GM10248 (cell line): ENCODE data around the gene ONECUT3.
"Not testable (repeated sequence)": the region's sequence is repeated elsewhere in the genome, so short reads cannot be mapped to it uniquely, and the experiment has no call there.

Experiments used
- CTCF ChIA-PET: fragments of 300-600 bp; sonication (Branson Sonifier 250); formaldehyde crosslinking; extraction: SDS; loops from one replicate; lab custom pipeline; 2021; ENCODE audit warnings: antibody characterized with exemption; lab: Yijun Ruan, JAX
- POLR2A ChIA-PET: fragments of 350-650 bp; sonication (Branson Sonifier 250); formaldehyde crosslinking; extraction: SDS; loops from one replicate; lab custom pipeline; 2020; ENCODE audit warnings: antibody characterized with exemption; lab: Yijun Ruan, JAX
- DNase-seq: peaks from one replicate; pipeline ENCODE4 v3.0.0; 2012; ENCODE audit errors: extremely low spot score
- CTCF ChIP-seq: IDR thresholded peaks from 2 replicates; pipeline ENCODE4 v1.5.1; 2012; ENCODE audit warnings: mild to moderate bottlenecking, low read depth; ENCODE audit errors: extremely low read depth, missing control alignments, control extremely low read depth

Gene ONECUT3

GRCh38 chr19:1790054-1790792 lies 36.9 kb downstream of the ONECUT3 start:
- ChIA-PET POLR2A (no interaction called here), CTCF (interaction anchor here (0.7 to 1.6 kb wide), 4 partner anchors 36 to 244 kb away, joined by 3 to 6 read pairs (median 4); no protein-coding TSS in a partner anchor)
- no peak for TF ChIP-seq CTCF
- no peak for DNase-seq

DNA sequence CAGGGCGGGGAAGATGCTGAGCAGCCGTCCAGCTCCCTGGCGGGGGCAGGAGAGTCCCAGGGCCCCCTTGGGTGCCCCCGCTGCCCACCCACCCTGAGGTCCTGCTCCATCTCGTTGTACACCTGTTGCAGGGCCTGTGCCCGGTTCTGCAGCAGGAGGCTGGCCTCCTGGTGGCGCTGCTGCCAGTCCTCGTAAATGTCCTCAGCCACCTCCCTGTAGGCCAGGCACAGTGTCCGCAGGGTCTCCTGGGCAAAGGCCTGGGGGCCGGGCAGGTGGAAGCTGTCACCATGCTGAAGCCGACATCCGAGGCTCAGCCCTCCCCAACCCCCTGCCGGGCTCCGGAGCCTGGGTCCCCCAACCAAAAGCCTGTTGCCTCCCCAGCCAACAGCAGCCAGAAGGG lies 38.6 kb downstream of the ONECUT3 start:
- ChIA-PET POLR2A (interaction anchor here (0.7 kb wide), 1 partner anchor 46 kb away, joined by 4 read pairs; no protein-coding TSS in a partner anchor), CTCF (interaction anchor here (1.2 to 2.8 kb wide), 3 partner anchors 9 to 246 kb away, joined by 4 to 15 read pairs (median 6); no protein-coding TSS in a partner anchor)
- no peak for TF ChIP-seq CTCF
- DNase-seq: no peak

DNA sequence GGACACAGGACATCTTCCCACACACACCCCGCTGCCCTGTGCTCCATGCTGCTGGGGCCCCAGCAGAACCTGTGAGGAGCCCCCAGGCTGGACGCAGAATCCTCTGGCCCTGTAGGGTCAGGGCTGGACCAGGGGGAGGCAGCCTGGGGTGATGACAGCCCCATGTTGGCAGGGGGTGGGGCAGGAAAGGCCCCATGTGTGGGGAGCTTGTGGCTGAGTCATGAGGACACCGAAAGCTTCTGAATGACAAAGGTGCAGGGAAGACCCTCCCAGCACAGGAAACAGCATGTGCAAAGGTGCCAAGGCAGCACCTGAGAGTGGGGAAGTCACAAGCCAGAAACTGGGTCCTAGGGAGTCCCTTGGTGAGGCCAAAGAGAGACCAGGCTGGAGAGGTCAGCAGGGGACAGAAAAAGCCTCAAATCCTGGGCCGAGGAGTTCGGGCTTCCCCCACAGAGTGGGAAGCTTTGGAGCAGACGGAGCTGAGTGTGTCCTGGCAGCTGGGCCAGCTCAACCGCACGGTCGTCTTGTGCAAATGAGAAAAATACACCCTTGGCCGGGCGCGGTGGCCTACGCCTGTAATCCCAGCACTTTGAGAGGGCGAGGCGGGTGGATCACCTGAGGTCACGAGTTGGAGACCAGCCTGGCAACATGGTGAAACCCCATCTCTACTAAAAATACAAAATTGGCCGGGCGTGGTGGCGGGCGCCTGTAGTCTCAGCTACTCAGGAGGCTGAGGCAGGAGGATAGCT lies 41.3 kb downstream of the ONECUT3 start:
- ChIA-PET CTCF (interaction anchor here (1.0 to 4.3 kb wide), 11 partner anchors 12 to 248 kb away, joined by 3 to 20 read pairs (median 6); no protein-coding TSS in a partner anchor), POLR2A (no interaction called here)
- DNase-seq: no peak
- no peak for TF ChIP-seq CTCF

DNA sequence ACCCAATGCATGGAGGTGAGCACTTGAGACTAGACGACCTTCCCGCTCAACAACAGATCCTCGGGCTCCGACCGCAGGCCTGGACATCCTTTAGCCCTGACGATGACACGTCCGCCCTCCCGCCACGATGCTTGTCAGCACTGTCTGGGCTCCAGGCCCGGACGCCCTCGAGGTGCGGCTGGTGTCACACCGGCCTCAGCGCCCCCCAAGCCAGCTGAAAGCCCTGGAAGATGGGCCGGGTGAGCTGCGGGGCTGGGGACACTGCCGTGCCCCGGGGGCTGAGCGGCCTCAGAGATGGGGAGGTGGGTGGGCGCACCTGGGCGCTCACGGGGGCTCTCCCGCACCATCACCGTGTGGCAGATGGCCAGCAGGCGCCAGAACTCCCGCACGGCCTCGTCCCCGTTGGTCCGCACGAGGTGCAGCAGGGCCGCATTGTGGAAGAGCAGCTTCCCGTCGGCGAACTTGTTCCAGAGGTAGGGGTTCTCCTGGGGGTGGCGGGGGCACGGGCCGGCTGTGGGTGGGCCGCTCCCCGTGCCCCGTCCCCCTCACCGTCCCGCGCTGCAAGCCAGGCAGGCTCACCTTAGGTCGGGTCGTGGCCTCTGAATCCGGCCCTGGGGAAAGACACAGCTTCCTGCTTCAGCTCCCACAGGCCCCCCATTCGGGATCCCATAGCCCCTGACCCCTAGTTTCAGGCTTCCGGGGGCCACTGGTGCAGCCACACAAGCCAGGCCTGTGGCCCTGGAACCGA lies 43.3 kb downstream of the ONECUT3 start:
- no peak for TF ChIP-seq CTCF
- POLR2A ChIA-PET: no interaction called here
- CTCF ChIA-PET: interaction anchor here (0.9 to 4.3 kb wide), 10 partner anchors 9 to 250 kb away, joined by 3 to 20 read pairs (median 4); no protein-coding TSS in a partner anchor
- no peak for DNase-seq

DNA sequence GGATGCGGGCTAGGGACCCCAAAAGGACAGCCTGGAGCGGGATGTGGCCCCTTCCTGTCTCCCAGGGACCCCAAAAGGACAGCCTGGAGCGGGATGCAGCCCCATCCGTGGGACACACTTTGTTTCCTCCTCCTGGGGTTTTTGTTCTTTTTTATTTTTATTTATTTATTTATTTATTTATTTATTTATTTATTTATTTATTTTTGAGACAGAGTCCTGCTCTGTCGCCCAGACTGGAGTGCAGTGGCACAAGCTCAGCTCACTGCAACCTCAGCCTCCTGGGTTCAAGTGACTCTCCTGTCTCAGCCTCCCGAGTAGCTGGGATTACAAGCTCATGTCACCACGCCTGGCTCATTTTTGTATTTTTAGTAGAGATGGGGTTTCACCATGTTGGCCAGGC lies 44.0 kb downstream of the ONECUT3 start:
- DNase-seq, POLR2A ChIA-PET: not testable (repeated sequence)
- CTCF ChIA-PET: interaction anchor here (1.7 to 4.3 kb wide), 4 partner anchors 9 to 251 kb away, joined by 5 to 20 read pairs (median 8); no protein-coding TSS in a partner anchor

DNA sequence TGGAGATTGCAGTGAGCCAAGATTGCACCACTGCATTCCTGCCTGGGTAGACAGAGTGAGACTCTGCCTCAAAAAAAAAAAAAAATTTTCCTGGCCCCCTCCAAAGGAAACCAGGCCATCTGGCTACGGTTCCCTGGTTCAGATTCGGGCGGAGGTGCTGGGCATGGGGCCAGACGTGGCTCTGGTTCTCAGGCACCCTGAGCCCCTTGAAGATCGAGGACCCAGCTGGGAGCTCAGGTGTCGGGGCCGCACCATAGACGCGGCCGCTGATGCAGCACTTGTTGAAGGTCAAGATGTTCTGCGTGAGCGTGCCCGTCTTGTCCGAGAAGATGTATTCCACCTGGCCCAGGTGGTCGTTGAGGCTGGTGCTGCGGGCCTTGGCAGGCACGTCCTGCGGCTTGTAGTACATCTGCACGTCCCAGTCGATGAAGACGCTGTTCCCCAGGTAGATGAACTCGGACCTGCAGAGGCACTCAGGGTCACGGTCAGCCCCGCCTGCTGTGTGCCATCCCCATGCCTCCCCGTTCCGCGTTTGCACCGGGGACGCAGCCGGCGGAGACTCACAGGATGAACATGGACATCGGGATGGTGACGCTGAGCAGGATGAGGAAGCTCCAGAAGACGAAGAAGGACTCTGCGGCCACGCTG lies 46.5 kb downstream of the ONECUT3 start:
- CTCF ChIA-PET: interaction anchor here (0.7 to 1.2 kb wide), 2 partner anchors 26 to 38 kb away, joined by 3 read pairs; no protein-coding TSS in a partner anchor
- no peak for DNase-seq
- TF ChIP-seq CTCF: no peak
- POLR2A ChIA-PET: no interaction called here
